Activated CD8-positive, alpha-beta T cell treated with anti-CD3 and anti-CD28 coated beads for 36 hours (primary cell): ENCODE results near the gene SASH1. TPM values are rescaled to one million over a fixed set of nuclear protein-coding genes. Genes with fewer than 3 reads are reported as not detected.

Source experiments
- ATAC-seq: fragments of 200-7000 bp; cut with Tn5 transposase; one replicate; pipeline ENCODE4 v1.10.0; 2021; ENCODE audit warnings: mild to moderate bottlenecking, moderate library complexity
- CTCF ChIA-PET: fragments of 350-600 bp; sonication (Branson Sonifier 250); formaldehyde crosslinking; loops from one replicate; lab custom pipeline; 2021; ENCODE audit warnings: antibody characterized with exemption; lab: Charles Lee
- POLR2A ChIA-PET: fragments of 350-600 bp; sonication (Branson Sonifier 250); formaldehyde crosslinking; loops from one replicate; lab custom pipeline; 2021; ENCODE audit warnings: antibody characterized with exemption; lab: Charles Lee
- DNase-seq: peaks from one replicate; pipeline ENCODE4 v3.0.0-alpha.2; 2020
- H3K27ac Mint-ChIP-seq: one replicate; pipeline ENCODE4 v1.8.0; 2021; ENCODE audit warnings: mild to moderate bottlenecking, mixed read lengths
- H3K27me3 Mint-ChIP-seq: one replicate; pipeline ENCODE4 v1.8.0; 2021; ENCODE audit warnings: mixed read lengths
- H3K36me3 Mint-ChIP-seq: one replicate; pipeline ENCODE4 v1.8.0; 2021; ENCODE audit warnings: low read depth, mixed read lengths
- H3K4me1 Mint-ChIP-seq: one replicate; pipeline ENCODE4 v1.8.0; 2021; ENCODE audit warnings: low read depth, mixed read lengths
- H3K4me3 Mint-ChIP-seq: one replicate; pipeline ENCODE4 v1.8.0; 2021; ENCODE audit warnings: mild to moderate bottlenecking, moderate library complexity, mixed read lengths
- H3K9me3 Mint-ChIP-seq: one replicate; pipeline ENCODE4 v1.8.0; 2021; ENCODE audit warnings: mixed read lengths
- intact Hi-C: fragments of 100-400 bp; cut with micrococcal nuclease; formaldehyde crosslinking; loops from one replicate; pipeline ENCODE4 v1.10.0; 2022
- total RNA-seq, 2 experiments: library from RNA; stranded (reverse); gene quantifications; one replicate each; pipeline ENCODE4 v1.2.3, GENCODE V29; 2021
- TF ChIP-seq, protein P1 (sequence below): fragments of 200-600 bp; IDR thresholded peaks from one replicate; pipeline ENCODE4 v1.8.0; 2022; ENCODE audit warnings: antibody characterized with exemption, mild to moderate bottlenecking

Gene SASH1
- total RNA-seq, 2 experiments from 2014 or later: 0.04 to 0.05 TPM

DNA sequence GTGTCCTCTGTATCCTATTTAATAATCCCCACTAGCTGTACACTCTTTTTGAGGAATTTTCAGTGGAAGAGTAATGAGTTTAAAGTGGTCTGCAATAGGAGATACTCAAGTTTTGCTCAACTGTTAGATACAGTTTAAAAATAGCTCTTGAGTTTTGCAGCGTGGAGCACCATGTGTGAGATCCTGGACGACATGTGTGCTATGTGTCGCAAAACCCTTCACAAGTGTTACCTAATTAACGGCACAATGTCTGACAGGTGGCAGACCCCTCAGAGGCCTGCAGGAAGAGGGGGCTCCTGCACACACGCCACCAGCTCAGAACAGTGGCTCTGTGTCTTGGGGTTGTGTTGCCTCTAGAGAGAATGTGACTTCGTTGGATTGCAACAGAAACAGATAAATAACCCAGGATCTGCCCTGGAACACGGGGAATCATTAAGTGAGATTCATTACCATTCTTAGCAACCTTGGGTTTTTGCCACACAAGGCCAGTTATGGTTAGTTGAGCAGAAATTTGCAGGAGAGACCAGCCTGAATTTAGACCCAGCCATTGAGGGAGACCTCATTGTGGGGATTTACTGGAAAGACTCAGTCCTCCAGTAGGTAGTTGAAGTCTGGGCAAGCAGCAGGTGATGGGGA lies 73.8 kb downstream of the SASH1 start:
- no peak overlapping the region for H3K4me3 Mint-ChIP-seq
- TF ChIP-seq, protein P1, sequence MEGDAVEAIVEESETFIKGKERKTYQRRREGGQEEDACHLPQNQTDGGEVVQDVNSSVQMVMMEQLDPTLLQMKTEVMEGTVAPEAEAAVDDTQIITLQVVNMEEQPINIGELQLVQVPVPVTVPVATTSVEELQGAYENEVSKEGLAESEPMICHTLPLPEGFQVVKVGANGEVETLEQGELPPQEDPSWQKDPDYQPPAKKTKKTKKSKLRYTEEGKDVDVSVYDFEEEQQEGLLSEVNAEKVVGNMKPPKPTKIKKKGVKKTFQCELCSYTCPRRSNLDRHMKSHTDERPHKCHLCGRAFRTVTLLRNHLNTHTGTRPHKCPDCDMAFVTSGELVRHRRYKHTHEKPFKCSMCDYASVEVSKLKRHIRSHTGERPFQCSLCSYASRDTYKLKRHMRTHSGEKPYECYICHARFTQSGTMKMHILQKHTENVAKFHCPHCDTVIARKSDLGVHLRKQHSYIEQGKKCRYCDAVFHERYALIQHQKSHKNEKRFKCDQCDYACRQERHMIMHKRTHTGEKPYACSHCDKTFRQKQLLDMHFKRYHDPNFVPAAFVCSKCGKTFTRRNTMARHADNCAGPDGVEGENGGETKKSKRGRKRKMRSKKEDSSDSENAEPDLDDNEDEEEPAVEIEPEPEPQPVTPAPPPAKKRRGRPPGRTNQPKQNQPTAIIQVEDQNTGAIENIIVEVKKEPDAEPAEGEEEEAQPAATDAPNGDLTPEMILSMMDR: no peak
- no peak overlapping the region for H3K27ac Mint-ChIP-seq
- intact Hi-C loops: no loop called here
- ChIA-PET CTCF (interaction anchor here (1.1 kb wide), 1 partner anchor 239 kb away, joined by 3 read pairs; no protein-coding TSS in a partner anchor), POLR2A (no interaction called here)
- no peaks in the 10 kb centered on the region for H3K9me3 Mint-ChIP-seq
- no peaks in the 10 kb centered on the region for H3K4me1 Mint-ChIP-seq
- DNase-seq: no peak
- no peak for ATAC-seq
- H3K27me3 Mint-ChIP-seq: peaks cover 6% of the 10 kb centered on the region
- no peaks in the 10 kb centered on the region for H3K36me3 Mint-ChIP-seq

DNA sequence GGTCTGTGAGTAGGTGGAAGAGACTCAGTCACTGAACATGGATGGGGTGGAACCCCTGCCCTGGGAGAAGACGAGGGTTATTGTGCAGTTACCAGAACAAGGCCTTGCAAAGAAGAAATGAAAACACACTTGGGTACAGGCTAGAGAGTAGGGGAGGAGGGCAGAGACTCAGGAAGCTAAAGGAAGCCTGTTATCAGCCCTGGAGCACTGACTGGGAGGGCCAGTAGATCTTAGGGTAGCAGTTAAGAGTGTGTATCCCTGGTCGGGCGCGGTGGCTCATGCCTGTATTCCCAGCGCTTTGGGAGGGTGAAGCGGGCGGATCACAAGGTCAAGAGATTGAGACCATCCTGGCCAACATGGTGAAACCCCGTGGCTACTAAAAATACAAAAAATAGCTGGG lies 74.4 kb downstream of the SASH1 start:
- CTCF ChIA-PET: no interaction called here
- H3K9me3 Mint-ChIP-seq: no peaks in the 10 kb centered on the region
- TF ChIP-seq, protein P1: no peak
- H3K4me3 Mint-ChIP-seq: no peak overlapping the region
- H3K27ac Mint-ChIP-seq: no peak overlapping the region
- POLR2A ChIA-PET: no interaction called here
- ATAC-seq (no peak), DNase-seq (no peak)
- peaks cover 6% of the 10 kb centered on the region for H3K27me3 Mint-ChIP-seq
- no peaks in the 10 kb centered on the region for H3K36me3 Mint-ChIP-seq
- no peaks in the 10 kb centered on the region for H3K4me1 Mint-ChIP-seq
- intact Hi-C loops: no loop called here

DNA sequence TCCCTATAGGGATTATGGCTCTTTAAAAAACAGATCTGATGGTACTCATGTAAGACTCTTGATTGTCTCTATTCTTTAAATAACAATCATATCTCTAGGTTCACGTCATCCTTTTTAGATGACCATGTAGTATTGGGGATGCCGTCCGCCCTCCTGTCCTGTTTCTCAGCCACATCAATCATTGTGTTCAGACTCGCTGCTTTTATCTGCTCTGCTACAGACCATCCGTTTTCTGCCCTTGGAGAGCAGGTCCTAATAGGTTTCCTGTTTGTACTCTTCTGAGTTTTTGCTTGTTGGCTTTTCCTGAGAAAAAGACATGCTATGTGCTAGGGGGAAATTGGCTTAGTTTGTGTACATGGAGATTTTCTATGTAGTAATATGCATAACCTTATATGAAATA lies 76.8 kb downstream of the SASH1 start:
- no peak for ATAC-seq
- ChIA-PET CTCF (no interaction called here), POLR2A (no interaction called here)
- DNase-seq: no peak
- Mint-ChIP-seq H3K36me3 (no peaks in the 10 kb centered on the region), H3K27me3 (peaks cover 2% of the 10 kb centered on the region), H3K27ac (no peak overlapping the region), H3K4me1 (no peaks in the 10 kb centered on the region), H3K9me3 (no peaks in the 10 kb centered on the region), H3K4me3 (no peak overlapping the region)
- intact Hi-C loops: no loop called here
- TF ChIP-seq, protein P1: no peak

DNA sequence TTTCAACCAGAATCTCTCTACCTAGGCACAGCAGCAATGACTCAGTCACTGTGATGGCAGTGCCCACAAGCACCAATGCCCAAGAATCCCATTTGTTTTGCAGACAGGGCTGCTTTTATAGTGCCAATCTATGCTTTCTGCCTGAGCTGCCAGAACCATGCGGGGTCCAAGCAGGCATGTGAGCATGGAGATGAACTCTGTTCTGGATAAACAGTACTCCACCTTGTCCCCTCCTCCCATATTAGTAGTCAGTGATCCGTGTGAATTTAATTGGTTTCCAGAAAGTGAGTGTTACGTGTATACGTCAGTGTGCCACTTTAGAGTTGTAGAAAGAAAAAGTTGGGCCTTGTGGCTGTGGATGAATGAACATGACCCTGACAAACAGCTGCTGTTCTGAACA lies 79.4 kb downstream of the SASH1 start:
- DNase-seq (no peak), ATAC-seq (no peak)
- H3K4me1 Mint-ChIP-seq: no peaks in the 10 kb centered on the region
- CTCF ChIA-PET: no interaction called here
- no peaks in the 10 kb centered on the region for H3K36me3 Mint-ChIP-seq
- TF ChIP-seq, protein P1: no peak
- intact Hi-C loops: no loop called here
- H3K27me3 Mint-ChIP-seq: peaks cover 9% of the 10 kb centered on the region
- no peak overlapping the region for H3K4me3 Mint-ChIP-seq
- no peak overlapping the region for H3K27ac Mint-ChIP-seq
- POLR2A ChIA-PET: no interaction called here
- no peaks in the 10 kb centered on the region for H3K9me3 Mint-ChIP-seq

DNA sequence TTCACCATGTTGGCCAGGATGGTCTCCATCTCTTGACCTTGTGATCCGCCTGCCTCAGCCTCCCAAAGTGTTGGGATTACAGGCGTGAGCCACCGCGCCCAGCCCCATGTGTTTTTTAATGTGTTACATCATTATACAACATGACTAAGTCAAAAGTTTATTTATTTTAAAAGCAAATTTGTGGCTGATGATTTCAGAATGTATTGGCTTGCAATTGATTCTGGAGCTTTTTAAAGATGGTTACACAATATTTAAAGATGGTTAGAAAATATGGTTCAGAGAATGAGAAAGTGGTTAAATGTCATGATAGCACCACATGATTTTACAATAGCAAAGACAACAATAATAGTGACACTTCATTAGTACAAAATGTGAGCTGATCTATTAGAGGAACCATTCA lies 80.5 kb downstream of the SASH1 start:
- H3K4me3 Mint-ChIP-seq: no peak overlapping the region
- H3K4me1 Mint-ChIP-seq: no peaks in the 10 kb centered on the region

More for the DNA sequence above, 80.5 kb downstream of the SASH1 start:
- H3K36me3 Mint-ChIP-seq: no peaks in the 10 kb centered on the region
- H3K27me3 Mint-ChIP-seq: peaks cover 12% of the 10 kb centered on the region
- H3K9me3 Mint-ChIP-seq: no peaks in the 10 kb centered on the region
- DNase-seq: no peak
- intact Hi-C loops: no loop called here
- TF ChIP-seq, protein P1: no peak
- ChIA-PET POLR2A (no interaction called here), CTCF (no interaction called here)
- H3K27ac Mint-ChIP-seq: no peak overlapping the region
- no peak for ATAC-seq
